HuH-7 (cell line): ENCODE measurements around the gene FKBP7.
"Not testable (repeated sequence)": the region's sequence is repeated elsewhere in the genome, so short reads cannot be mapped to it uniquely, and the experiment has no call there.

Source experiments
- DNase-seq: peaks from one replicate; pipeline ENCODE4 v3.0.0; 2011; ENCODE audit warnings: low spot score

The FKBP7 gene

DNA sequence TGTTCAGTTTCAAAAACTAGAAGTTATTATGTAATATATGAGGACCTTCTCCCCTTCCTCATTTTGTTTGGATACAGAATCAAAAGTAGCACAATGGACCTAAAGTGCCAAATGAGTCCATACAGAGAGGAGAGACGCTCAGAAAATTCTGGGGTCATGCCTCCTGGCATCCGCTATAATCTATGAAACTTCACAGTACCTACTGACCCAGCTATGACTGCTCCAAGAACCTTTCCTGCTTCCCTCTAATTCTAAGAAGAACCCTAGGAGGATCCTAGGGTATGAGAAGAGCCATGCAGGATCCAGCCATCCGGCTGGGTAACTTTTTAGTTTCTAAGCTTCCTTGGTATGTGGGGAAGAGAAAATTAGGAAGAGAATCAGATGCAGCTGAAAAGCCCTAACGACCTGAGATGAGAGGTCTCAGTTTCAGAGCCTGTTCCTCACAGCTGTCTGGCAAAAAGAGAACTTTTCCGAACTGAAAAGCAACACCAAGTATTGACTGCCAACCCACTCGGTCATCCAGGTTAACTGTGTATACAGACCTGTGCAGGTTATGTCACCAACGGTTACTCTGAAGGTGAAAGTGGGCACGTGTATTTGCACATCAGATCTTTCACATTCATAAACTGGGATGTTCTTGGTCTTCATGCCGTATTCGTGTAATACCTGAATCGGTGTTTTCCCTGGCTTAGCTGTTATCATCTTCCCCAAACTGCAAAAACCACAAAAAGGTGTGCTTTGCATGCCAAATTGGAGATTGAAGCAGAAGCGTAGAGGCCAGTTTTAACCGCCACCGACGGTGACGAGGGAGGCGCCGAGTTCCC is 28.5 kb downstream of the FKBP7 start:
- DNase-seq = no peak

- no peak for DNase-seq
Observed at GRCh38 chr2:178448968-178449661, 29.3 kb downstream of the FKBP7 start.

DNA sequence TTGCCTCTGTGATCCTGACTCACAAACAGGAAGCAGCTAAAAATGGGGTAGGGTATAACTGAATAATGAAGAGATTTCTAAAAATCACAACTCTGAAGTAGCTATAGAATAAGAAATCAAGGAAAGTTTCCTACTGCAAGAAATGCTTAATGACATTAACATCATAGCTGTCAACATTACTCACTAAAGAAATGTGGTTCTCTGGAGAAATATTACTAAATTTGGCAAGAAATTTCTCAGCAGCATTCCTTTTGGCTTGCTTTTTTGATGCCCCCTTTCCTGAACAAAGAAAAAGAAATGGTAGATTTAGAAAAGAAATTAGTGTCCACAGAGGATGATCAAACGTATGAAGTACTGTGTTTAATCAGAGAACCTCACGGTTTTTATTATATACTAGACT is 37.0 kb downstream of the FKBP7 start:
- DNase-seq = no peak

DNA sequence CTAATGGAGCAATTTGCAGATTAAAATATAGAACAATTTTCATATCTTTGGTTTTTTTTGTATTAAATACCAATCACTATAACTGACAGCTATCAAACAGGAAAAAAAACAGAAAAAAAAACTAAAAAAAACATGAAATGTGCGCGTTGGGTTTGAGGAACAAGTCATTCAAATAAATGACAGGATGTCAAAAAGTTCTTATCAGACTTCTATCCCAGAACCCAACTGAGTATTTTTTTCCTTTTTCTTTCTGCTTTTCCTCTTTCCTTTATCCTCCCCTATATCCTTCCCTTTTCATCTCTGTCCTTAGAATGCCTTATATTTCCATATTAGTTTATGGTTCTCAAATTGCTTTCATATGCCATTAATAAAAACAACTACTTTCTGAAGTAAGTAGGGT is 41.7 kb downstream of the FKBP7 start:
- DNase-seq = no peak

DNA sequence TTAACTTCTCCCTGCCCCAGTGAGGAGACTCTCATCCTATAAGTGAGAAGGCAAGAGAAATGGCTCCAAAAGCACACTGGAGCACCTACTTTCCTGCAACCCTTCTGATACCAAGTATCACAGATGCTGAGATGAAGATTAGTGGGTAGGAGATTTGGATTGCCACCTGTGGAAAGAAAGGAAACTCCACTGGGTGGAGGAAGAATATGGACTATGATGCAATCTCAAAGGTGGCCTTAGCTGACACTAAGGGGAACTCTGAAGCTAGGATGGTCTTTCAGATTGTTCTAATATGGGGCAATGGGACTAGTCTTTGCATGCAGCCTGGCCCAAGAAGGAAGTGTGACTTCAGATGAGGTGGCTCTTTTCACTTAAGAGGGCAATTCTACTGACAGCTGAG is 49.1 kb downstream of the FKBP7 start:
- DNase-seq = no peak

GRCh38 chr2:178428396-178428806 is 50.0 kb downstream of the FKBP7 start:
- DNase-seq = no peak

GRCh38 chr2:178427458-178427857 is 50.9 kb downstream of the FKBP7 start:
- DNase-seq = no peak

DNA sequence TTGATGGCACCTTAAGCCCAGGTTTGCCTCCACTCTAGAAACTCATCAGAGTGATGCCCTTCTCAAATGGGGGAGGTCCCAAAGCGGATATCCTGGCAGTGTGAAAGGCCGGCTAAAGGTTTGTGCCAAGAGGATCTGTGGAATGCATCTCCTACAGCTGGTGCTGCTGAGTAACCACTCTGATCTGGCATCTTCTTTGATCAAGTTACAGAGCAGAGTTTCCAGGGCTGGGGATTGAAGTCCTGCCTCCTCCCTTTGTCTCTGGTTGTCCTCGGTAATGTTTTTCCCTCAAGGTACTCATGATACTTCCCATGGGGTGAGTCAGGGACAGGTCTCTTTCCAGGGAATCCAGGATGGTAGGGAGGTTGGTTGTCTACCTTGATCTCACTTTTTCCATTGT is 52.0 kb downstream of the FKBP7 start:
- no peak for DNase-seq

DNA sequence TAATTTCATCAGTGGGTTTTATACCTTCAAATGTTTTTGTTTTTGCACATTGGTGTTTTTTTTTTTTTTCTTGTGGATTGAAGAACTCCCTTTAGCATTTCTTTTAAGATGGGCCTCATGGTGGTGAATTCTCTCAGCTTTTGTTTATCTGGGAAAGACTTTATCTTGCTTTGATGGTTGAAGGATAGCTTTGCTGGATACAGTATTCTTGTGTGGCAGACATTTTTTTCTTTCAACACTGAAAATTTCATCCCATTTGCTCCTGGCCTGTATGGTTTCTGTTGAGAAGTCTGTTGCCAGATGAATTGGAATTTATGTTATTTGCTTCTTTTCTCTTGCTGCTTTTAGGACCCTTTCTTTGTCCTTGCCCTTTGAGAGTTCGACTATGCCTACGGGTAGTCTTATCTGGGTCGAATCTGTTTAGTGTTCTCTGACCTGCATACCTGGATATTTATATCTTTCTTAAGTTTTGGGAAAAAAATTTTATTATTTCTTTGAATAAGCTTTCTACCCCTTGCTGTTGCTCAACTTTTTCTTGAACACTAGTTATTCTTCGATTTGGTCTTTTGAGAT is 53.1 kb downstream of the FKBP7 start:
- no peak for DNase-seq

- DNase-seq = not testable (repeated sequence)
Observed at GRCh38 chr2:178423746-178424145, 54.7 kb downstream of the FKBP7 start.

DNA sequence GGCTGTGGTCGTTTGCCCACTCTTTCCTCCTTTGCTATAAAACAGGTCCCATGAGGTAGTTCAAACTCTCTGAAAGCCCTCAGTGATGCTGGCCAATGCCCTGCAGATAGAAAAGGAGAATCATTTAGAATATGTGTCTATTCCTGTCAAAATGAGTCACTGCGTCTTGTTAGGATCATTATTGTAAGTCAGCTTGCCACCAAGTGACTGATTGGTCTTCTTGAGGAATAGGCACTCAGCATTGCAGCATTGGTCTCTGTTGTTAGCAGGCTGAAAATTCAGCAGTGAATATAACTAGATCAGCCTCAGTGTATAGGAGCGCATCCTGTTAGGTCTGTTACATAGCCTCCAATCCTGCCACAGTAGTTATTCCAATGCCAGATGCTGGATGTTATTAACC is 56.3 kb downstream of the FKBP7 start:
- no peak for DNase-seq

DNA sequence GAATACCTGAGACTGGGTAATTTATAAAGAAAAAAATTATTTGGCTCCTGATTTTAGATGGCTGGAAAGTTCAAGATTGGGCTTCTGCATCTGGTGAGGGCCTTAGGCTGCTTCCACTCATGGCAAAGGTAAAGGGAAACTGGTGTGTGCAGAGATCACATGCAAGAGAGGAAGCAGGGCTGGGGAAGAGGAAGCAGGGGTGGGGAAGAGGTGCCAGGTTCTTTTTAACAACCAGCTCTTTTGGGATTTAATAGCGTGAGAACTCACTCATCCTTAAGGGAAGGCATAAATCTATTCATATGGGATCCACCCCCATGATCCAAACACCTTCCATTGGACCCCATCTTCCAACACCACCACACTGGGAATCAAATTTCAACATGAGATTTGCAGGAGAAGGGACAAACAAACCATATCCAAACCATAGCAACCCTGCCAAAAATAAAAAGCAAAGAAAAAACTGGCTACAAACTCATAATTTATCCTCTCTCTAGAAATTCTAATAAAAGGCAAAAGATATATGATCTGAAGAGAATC is 57.9 kb downstream of the FKBP7 start:
- DNase-seq = no peak

DNA sequence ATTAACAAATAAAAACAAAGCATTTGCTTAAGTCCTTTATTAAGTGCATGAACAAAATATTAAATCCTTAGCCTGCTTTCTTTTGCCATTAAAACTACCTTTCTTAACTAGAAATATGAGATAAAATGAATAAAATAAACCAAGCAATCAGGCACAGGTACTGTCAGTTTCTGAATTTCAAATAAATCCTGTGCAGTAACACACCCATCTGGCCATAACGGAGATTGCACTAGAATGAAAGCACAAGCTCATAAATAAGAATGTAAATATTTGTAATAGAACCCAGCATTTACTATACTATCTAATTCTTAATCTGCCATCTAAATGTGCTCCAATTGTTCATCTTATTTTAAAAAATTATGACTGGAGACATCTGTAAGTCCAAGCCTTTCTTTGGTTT is 59.3 kb downstream of the FKBP7 start:
- no peak for DNase-seq

DNA sequence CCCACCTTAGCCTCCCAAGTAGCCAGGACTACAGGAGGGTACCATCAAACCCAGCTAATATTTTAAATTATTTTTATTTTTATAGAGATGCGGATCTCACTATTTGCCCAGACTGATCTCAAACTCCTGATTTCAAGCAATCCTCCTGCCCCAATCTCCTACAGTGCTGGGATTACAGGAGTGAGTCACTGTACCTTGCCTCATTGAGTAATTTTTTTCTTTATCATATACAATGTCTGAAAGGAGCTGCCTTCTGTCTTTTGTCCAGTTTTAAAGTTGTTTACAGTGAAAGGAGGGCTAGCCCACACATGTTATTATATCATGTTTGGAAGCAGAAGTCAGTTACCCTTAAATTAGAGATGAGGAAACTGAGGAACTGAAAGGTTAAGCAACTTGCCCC is 60.0 kb downstream of the FKBP7 start:
- DNase-seq = no peak

DNA sequence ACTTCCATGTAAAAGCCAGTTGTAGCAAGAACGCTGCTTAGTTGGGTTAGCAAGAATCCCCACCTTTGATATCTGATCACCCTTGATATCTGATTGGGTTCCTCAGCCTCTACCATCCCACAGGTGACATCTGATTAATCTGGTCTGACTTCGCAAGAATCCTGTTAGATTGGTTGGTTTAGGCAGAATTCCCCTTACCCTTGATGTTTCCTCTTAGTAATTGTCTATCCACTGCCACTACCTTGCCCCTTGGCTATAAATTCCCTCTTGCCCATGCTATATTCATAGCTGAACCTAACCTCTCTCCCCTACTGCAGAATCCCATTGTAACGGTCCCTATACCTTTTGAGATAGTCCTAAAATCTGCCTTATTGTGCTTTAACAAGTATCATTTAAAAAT is 60.5 kb downstream of the FKBP7 start:
- no peak for DNase-seq

- DNase-seq = no peak
Observed at GRCh38 chr2:178415979-178416378, 62.4 kb downstream of the FKBP7 start.

DNA sequence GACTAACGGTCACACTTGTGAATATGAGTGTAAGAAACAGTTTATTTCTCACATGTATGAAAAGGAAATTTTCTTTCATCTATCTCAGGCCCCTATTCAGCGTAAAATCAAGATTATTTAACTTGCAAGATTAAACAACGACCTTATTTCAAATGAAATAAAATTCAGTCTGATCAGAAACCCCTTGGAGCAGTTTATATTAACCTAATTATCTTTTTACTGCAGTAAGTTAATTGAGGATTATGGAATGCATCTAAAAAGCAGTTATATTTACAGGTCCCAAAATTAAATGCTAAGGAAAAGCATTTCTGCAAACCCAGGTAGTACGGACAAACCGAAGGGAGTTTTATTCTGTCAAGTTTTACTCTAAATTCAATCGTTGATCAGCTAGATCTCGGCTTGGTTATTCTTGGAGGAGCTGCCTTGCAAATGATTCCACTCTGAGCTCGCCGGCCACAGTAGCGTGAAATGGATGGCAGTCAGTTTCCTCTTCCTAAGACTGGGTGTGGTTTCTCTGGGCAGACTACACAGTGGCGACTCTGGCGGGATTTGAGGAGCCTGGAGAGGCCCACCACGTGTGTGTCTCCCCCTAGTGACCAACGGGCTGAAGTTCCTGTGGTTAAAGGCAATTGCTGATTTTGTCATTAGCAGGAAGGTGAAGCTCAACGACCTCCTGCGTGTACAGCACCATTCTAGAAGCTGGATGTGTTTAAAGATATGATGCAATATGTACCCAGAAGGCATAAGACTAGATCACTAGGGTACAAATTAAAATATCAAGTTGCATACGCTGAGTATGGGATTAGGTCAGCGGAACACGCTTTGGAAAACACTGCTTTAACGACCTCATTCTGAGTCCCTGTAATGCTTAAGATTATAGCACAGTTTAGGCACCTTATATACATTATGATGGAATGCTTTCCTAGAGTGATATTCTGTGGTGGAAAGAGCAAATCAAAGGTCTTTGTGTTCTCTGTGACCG is 63.8 kb downstream of the FKBP7 start:
- DNase-seq = peak; percentile 74
